NCI-H187 treated with DMSO at 0.1 percent for 48 hours (cell line): ENCODE results near the gene SEC24D.
A peak's percentile ranks its signal among the peaks of the same experiment; 100 is the strongest.
"Not testable (repeated sequence)": the region's sequence is repeated elsewhere in the genome, so short reads cannot be mapped to it uniquely, and the experiment has no call there.

Experiments used
- DNase-seq: peaks from one replicate; lab custom pipeline; 2025; lab: John Stamatoyannopoulos, UW

Gene SEC24D, protein sequence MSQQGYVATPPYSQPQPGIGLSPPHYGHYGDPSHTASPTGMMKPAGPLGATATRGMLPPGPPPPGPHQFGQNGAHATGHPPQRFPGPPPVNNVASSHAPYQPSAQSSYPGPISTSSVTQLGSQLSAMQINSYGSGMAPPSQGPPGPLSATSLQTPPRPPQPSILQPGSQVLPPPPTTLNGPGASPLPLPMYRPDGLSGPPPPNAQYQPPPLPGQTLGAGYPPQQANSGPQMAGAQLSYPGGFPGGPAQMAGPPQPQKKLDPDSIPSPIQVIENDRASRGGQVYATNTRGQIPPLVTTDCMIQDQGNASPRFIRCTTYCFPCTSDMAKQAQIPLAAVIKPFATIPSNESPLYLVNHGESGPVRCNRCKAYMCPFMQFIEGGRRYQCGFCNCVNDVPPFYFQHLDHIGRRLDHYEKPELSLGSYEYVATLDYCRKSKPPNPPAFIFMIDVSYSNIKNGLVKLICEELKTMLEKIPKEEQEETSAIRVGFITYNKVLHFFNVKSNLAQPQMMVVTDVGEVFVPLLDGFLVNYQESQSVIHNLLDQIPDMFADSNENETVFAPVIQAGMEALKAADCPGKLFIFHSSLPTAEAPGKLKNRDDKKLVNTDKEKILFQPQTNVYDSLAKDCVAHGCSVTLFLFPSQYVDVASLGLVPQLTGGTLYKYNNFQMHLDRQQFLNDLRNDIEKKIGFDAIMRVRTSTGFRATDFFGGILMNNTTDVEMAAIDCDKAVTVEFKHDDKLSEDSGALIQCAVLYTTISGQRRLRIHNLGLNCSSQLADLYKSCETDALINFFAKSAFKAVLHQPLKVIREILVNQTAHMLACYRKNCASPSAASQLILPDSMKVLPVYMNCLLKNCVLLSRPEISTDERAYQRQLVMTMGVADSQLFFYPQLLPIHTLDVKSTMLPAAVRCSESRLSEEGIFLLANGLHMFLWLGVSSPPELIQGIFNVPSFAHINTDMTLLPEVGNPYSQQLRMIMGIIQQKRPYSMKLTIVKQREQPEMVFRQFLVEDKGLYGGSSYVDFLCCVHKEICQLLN

DNA sequence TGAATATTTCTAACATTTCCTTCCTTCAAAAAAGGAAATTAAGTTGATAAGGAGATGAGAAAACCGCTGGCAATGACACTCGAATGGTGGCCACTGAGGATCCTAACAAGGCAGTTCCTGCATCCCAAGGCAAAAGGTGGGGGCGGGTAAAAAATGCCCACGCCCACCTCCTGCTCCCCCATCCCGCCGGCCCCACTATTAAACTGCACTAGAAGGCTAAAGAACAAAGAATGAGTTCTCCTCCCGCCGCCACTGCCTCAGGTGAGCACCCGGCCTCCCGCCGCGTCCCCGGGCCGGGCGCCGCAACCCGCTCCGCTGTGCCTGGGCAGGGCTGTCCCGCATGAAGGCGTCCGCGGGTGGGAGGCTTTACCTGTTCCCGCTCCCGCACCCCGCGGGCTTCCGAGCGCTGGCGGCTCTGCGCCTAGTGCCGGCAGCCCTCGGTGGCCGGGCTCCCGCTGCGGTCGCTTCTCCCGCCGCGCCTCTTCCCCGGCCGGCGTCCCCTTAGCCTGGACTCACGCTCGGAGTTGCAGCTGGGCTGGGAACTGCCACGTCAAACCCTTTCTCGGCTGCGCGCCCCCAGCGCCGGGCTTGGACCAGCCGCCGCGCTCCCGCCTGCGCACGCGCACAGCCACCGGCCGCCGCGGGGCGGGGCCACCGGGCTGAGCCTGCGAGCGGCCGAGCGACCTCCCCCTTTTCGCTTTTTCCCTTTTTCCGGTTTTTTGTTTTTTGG is at the start of gene SEC24D:
Gene SEC24D (minus strand): TSS at position 556 of the 730 bp plus-strand sequence. CDS start 2,430 bp downstream, outside the sequence.
- DNase-seq, result no peak

GRCh38 chr4:118884716-118885115 is 48.8 kb upstream of the SEC24D start:
- no peak for DNase-seq

DNA sequence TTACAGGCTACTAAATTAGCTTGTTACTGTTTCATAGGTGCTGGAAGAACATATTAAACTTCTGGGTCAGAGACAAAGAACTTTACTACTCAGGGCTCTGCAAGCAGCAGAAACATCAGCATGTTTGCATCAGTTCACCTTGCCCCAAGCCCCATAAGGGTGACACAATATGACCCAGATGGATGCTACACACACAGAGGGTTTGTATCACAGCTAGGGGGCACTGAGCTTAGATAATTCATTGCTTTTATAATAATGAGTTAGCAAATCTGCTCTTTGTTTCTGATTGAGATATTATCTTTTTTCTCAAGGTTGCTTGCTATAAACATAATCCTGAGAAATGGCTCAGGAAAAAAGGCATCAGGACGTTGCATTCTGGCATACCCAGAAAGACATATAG is 47.9 kb upstream of the SEC24D start:
- no peak for DNase-seq

GRCh38 chr4:118881512-118882146 is 45.7 kb upstream of the SEC24D start:
- no peak for DNase-seq

- no peak for DNase-seq
Measured at GRCh38 chr4:118879409-118879808, 43.5 kb upstream of the SEC24D start.

DNA sequence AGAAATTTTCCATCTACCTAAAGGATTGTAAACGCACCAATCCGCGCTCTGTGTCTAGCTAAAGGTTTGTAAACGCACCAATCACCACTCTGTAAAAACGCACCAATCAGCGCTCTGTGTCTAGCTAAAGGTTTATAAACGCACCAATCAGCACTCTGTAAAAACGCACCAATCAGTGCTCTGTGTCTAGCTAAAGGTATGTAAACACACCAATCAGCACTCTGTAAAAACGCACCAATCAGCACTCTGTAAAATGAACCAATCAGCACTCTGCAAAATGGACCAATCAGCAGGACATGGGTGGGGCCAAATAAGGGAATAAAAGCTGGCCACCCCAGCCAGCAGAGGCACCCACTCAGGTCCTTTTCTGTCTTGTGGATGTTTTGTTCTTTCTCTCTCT is 42.6 kb upstream of the SEC24D start:
- DNase-seq, result not testable (repeated sequence)

- DNase-seq, result no peak
Measured at GRCh38 chr4:118877797-118878196, 41.9 kb upstream of the SEC24D start.

DNA sequence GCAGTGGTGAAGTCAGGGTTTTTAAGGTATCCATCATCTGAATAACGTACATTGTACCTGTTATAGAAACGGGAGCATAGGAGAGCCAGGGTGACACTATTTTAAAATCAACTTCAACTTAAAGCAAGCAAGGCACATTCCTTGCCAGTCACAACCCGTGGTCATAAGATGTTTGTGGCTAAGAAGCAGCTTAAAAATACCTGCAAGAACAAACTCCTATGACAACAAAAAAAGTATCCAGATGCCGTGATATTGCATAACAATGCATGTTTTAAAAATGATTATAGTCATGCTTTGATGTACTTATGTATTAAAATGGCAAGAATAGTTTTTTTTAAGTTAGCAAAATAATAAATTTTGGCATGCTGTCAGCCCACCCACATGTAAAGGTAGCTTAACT is 36.3 kb upstream of the SEC24D start:
- no peak for DNase-seq

GRCh38 chr4:118869808-118870342 is 33.9 kb upstream of the SEC24D start:
- no peak for DNase-seq

- DNase-seq, result no peak
Measured at GRCh38 chr4:118867311-118868067, 31.6 kb upstream of the SEC24D start.

DNA sequence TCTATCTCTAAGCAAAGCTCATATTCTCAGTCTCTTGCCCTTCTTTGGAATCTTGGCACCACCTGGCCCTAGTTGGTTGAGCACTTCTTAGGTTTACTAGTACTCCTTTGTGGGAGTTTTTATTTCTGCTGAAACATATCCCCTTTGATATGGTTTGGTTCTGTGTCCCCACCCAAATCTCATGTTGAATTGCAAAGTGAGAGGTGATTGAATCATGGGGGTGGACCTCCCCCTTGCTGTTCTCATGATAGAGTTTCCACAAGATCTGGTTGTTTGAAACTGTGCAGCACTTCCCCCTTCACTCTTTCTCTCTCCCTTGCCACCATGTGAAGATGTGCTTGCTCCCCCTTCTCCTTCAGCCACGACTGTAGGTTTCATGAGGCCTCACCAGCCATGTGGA is 30.5 kb upstream of the SEC24D start:
- no peak for DNase-seq

DNA sequence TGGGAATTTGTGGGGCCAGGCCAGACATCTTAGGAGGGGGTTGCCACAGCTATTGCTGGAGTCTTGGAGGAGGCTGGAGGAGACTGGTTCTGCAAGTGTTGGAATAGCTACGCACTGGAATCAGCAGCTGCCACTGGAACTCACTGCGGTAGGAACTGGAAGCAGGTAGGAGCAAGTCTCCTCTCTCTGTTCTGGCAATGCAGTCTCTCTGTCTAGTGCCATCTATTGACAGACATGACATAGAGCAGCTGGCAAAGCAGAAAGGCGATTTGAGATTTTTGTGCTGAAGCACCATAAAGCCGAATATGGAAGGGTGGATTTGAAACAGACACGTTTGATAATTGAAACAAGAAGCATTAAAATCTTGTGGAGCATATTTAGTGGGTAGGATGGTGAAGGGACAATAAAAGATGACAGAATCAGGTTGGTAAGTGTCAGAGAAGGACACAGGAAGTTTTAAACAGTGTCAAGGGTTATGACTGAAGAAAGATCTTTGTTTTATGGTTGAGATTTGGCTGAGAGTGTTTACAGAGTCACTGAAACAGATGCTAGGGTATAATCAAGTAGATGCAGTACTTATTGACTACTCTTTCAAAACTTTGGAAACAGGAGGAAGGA is 29.3 kb upstream of the SEC24D start:
- peak; percentile 3 for DNase-seq

DNA sequence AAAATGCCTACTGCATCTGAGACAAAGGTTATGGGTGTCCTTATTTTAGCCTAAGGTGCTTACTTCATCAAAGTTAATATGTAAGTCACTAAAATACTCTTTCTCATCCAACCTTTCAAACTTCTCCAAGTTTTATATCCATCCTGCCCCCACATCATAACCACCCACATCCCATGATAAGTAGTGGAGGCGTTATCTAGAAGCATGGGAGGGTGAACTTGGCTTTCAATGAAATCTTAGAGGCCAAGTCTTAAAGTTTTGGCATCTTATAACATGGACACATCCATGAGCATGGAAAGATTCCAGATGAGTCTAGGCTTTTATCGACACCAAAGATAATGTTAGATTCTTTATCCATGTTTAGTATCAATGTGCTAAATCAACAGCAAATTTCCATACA is 22.9 kb upstream of the SEC24D start:
- DNase-seq, result no peak

DNA sequence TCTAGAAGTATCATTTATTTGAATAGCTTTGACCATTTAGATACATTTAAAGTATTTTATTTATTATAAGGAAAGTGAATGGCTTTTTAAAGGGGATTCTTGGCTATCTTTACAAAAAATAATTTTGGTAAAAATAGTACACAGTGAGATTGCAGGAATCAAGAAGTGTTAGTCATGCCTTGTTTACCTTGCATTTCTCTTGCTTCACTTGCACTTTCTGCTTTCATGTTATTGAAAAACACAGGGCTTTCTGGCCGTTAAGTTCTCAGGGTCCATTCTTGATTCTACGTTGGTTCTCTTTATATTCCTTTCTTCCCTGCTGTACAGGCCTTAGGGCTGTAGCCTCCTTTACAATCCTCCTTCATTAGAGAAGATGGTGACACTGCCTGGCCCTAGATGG is 21.8 kb upstream of the SEC24D start:
- no peak for DNase-seq

- no peak for DNase-seq
Measured at GRCh38 chr4:118850488-118851173, 14.7 kb upstream of the SEC24D start.

GRCh38 chr4:118849867-118850487 is 14.1 kb upstream of the SEC24D start:
- DNase-seq, result no peak

- no peak for DNase-seq
Measured at GRCh38 chr4:118848901-118849300, 13.0 kb upstream of the SEC24D start.

DNA sequence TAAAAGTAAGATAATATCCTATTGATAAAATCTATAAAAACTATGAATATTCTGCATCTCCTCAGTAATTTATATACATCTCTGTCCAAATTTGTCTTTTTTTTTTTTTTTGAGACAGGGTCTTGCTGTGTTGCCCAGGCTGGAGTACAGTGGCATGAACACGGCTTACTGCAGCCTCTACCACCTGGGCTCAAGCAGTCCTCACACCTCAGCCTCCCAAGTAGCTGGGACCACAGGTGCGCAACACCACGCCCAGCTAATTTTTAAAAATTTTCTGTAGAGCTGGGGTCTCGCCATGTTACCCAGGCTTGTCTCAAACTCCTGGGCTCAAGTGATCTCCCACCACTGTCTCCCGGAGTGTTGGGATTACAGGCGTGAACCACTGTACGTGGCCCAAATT is 12.3 kb upstream of the SEC24D start:
- DNase-seq, result no peak

DNA sequence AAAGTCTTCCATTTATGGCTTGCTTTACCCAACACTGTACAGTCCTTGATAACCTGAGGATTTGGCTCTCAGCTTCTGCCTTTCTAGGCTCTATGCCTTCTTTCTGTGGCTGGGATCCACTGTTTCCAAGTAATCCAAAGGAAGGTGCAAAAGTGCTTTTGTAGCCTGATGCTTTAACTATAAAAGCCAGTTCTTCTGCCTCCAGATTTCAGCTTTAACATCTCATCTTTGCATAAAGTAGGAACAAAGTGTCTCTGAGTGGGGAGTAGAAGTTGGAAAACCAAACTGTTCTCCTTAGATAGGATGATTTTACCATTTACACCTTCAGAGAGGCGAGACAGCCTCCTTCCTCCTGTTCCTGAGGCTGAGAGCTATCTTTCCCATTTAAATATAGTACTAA is 11.1 kb upstream of the SEC24D start:
- no peak for DNase-seq
